Measurements from ENCODE around the gene GPX4. TPM values are rescaled to one million over a fixed set of nuclear protein-coding genes. Genes with fewer than 3 reads are reported as not detected.

The GPX4 gene
- total RNA-seq, 1 experiment from 2014 or later = 577 TPM

GRCh38 chr19:1155352-1156304 lies 51.8 kb downstream of the GPX4 start:
- H3K4me3 ChIP-seq (ENCODE audit: low read depth in 2 of 2, low read length in 2 of 2) = no peak overlapping the region

More at GRCh38 chr19:1155352-1156304, 51.8 kb downstream of the GPX4 start:
- POLR2A ChIA-PET = no interaction called here
- ATAC-seq (peak; percentile 13), DNase-seq (ENCODE audit: low read depth, low spot score) (no peak)
- no TSS peak for BruUV-seq (replicated peaks)
- TF ChIP-seq REST (IDR thresholded peaks at IDR 0.05; ENCODE audit: insufficient read depth in 1 of 2, low read depth in 2 of 2, low read length in 1 of 2) (no peak), CTCF (IDR thresholded peaks at IDR 0.05) (no peak), SIN3A (IDR thresholded peaks at IDR 0.05; ENCODE audit: borderline replicate concordance, insufficient read depth, low read depth, low read length) (no peak), POLR2AphosphoS5 (IDR thresholded peaks at IDR 0.05; ENCODE audit: low read depth, low read length) (peak; percentile 17; the same call in 1 of the 2 replicates), TCF7L2 (IDR thresholded peaks at IDR 0.05; ENCODE audit: low read depth, low read length) (peak; percentile 45; the same call in 1 of the 2 replicates)
- H3K27me3 ChIP-seq (ENCODE audit: control insufficient read depth, insufficient read depth, low read length) = no peaks in the 10 kb centered on the region
- H3K9me3 ChIP-seq (ENCODE audit: control insufficient read depth, insufficient read depth, low read depth, low read length) = no peaks in the 10 kb centered on the region
- H3K4me1 ChIP-seq (ENCODE audit: control insufficient read depth, insufficient read depth, low read length) = peaks cover 39% of the 10 kb centered on the region
- no peaks in the 10 kb centered on the region for H3K36me3 ChIP-seq (ENCODE audit: control insufficient read depth, insufficient read depth, low read length)
- intact Hi-C loops (cut with micrococcal nuclease; ENCODE audit: unreplicated experiment) (no loop called here), in situ Hi-C loops (cut with HindIII; ENCODE audit: low pct_unique_long_range_greater_than_20kb, low sequenced_read_pairs) (no loop called here)
- CTCF ChIA-PET = no interaction called here
- peak overlapping the region; percentile 83 for H3K27ac ChIP-seq (ENCODE audit: low read length)

Other genes starting within 250 kb of the GPX4 start
- gene CFD, start 244.3 kb upstream of the GPX4 start, total RNA-seq (2021; ENCODE audit: unreplicated experiment) = 9.9 TPM
- 39.5 TPM for gene MED16, start 210.8 kb upstream of the GPX4 start, total RNA-seq (2021; ENCODE audit: unreplicated experiment)
- gene RNU6-9, start 210.5 kb upstream of the GPX4 start, total RNA-seq (2021; ENCODE audit: unreplicated experiment) = not detected
- gene R3HDM4, start 190.8 kb upstream of the GPX4 start, total RNA-seq (2021; ENCODE audit: unreplicated experiment) = 43.5 TPM
- gene KISS1R, start 186.7 kb upstream of the GPX4 start, total RNA-seq (2021; ENCODE audit: unreplicated experiment) = 0.92 TPM
- gene ARID3A, start 178.0 kb upstream of the GPX4 start, total RNA-seq (2021; ENCODE audit: unreplicated experiment) = 28.9 TPM
- gene WDR18, start 119.6 kb upstream of the GPX4 start, total RNA-seq (2021; ENCODE audit: unreplicated experiment) = 44.0 TPM
- gene GRIN3B, start 103.6 kb upstream of the GPX4 start, total RNA-seq (2021; ENCODE audit: unreplicated experiment) = 4.6 TPM
- 193 TPM for gene TMEM259, start 82.9 kb upstream of the GPX4 start, total RNA-seq (2021; ENCODE audit: unreplicated experiment)
- gene RNU6-2, start 82.5 kb upstream of the GPX4 start, total RNA-seq (2021; ENCODE audit: unreplicated experiment) = not detected
- gene CNN2, start 77.4 kb upstream of the GPX4 start, total RNA-seq (2021; ENCODE audit: unreplicated experiment) = 203 TPM
- gene ABCA7, start 63.9 kb upstream of the GPX4 start, total RNA-seq (2021; ENCODE audit: unreplicated experiment) = 47.5 TPM
- 27.8 TPM for gene ARHGAP45, start 36.8 kb upstream of the GPX4 start, total RNA-seq (2021; ENCODE audit: unreplicated experiment)
- 279 TPM for gene POLR2E, start 8.6 kb upstream of the GPX4 start, total RNA-seq (2021; ENCODE audit: unreplicated experiment)
- gene SBNO2, start 70.3 kb downstream of the GPX4 start, total RNA-seq (2021; ENCODE audit: unreplicated experiment) = 101 TPM
- 116 TPM for gene STK11, start 101.8 kb downstream of the GPX4 start, total RNA-seq (2021; ENCODE audit: unreplicated experiment)
- 14.5 TPM for gene CBARP, start 134.0 kb downstream of the GPX4 start, total RNA-seq (2021; ENCODE audit: unreplicated experiment)
- 218 TPM for gene ATP5F1D, start 137.8 kb downstream of the GPX4 start, total RNA-seq (2021; ENCODE audit: unreplicated experiment)
- 118 TPM for gene MIDN, start 144.6 kb downstream of the GPX4 start, total RNA-seq (2021; ENCODE audit: unreplicated experiment)
- 66.6 TPM for gene CIRBP, start 165.3 kb downstream of the GPX4 start, total RNA-seq (2021; ENCODE audit: unreplicated experiment)
- gene FAM174C, start 171.5 kb downstream of the GPX4 start, total RNA-seq (2021; ENCODE audit: unreplicated experiment) = 133 TPM
- gene EFNA2, start 181.9 kb downstream of the GPX4 start, total RNA-seq (2021; ENCODE audit: unreplicated experiment) = 7.8 TPM

All from Panc1 (cell line).